ENCODE data around the gene CADM2.
A peak's percentile ranks its signal among the peaks of the same experiment; 100 is the strongest.
"Not testable (repeated sequence)": the region's sequence is repeated elsewhere in the genome, so short reads cannot be mapped to it uniquely, and the experiment has no call there.

CADM2 gene

DNA sequence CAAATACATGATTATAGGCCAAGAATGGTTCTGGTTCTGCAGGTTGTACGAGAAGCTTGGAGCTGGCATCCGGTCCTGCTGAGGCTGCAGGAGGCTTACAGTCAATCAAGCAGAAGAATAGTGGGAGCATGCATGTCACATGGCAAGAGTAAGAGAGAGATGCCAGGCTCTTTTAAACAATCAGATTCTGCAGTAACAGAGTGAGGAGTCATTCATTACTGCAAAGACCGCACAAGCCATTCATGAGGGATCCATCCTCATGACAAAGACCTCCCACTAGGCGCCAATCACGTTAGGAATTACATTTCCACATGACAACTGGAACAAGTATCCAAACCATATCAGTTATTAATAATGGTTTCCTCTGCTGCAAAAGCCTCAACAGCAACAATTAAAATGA is 536.8 kb downstream of the CADM2 start:
- DNase-seq = no peak

GRCh38 chr3:85498177-85498576 is 539.4 kb downstream of the CADM2 start:
- DNase-seq = no peak

- DNase-seq = no peak
These were observed 543.5 kb downstream of the CADM2 start for GRCh38 chr3:85502148-85502875.

GRCh38 chr3:85504129-85504784 is 545.5 kb downstream of the CADM2 start:
- DNase-seq = not testable (repeated sequence)

DNA sequence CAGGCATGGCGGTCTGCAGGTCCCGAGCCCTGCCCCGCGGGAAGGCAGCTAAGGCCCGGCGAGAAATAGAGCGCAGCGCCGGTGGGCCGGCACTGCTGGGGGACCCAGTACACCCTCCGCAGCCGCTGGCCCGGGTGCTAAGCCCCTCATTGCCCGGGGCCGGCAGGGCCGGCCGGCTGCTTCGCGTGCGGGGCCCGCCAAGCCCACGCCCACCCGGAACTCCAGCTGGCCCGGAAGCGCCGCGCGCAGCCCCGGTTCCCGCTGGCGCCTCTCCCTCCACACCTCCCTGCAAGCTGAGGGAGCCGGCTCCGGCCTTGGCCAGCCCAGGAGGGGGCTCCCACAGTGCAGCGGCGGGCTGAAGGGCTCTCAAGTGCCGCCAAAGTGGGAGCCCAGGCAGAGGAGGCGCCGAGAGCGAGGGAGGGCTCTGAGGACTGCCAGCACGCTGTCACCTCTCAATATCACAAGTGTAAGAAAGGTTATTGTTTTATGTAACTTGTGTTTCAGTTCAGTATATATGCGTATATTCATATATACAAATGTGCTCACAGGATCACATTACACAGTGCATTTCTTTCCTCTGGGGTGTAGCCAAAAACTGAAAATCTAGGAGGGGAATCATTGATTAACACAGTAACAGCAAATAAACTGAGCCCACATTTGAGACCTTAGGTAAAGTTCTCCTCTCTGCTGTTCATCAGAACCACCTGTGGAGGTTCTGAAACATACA is 546.2 kb downstream of the CADM2 start:
- DNase-seq = not testable (repeated sequence)

GRCh38 chr3:85507052-85507451 is 548.3 kb downstream of the CADM2 start:
- not testable (repeated sequence) for DNase-seq

- DNase-seq = no peak
These were observed 549.9 kb downstream of the CADM2 start for GRCh38 chr3:85508659-85509058.

DNA sequence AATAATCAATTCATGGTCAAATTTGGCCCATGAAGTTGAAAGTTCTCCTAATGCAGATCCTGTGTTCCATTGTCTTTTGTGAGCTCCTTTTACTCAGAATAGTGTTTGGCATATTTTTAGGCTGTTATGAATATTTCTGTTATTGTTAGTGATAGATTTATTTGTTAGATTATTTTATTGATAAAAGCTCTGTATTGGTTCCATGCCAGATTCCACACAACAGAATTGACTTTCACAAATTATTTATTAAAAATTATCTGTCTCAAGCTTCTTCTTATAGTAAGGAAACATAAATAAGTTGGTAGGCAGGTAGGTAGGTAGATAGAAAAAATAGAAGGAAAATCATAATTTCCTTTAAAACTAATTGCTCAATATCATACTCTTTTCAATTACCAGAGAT is 557.4 kb downstream of the CADM2 start:
- DNase-seq = no peak

- no peak for DNase-seq
These were observed 565.3 kb downstream of the CADM2 start for GRCh38 chr3:85524104-85524503.

DNA sequence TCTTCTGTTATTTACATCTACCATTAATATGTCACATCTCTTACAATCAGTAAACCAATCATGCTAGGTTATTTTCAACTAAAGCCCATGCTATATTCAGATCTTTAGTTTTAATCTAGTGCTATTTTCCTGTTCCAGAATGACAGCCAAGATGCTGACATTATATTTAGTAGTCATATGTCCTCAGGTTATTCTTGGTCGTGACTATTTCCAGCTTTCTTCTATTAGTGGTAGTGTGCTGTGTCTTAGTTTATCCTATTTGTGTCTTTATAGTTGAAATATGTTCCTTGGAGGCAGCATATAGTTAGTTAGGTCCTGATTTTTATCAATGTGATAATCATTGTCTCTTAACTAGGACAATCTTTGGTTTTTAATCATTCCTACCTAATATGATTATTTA is 566.5 kb downstream of the CADM2 start:
- DNase-seq = no peak

GRCh38 chr3:85533586-85533985 is 574.8 kb downstream of the CADM2 start:
- DNase-seq = no peak

- DNase-seq = no peak
These were observed 576.7 kb downstream of the CADM2 start for GRCh38 chr3:85535517-85535916.

DNA sequence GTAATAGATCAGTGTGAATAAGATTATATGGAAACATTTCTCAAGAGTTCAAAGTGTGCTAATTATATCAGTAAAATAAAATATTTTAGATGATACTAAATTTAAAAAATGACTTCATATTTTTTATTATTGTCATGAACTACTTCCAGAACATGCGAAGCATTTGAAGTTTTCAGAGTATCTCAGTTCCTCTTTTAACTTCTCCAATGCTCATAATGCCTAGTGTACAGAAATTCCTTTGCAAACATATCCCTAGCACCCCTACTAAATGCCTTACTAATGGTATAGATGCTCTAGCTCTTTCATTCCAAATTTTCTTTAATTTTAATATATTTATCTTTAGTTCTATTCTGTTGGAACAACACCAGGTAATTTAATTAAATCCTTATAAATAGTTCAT is 580.4 kb downstream of the CADM2 start:
- no peak for DNase-seq

- DNase-seq = no peak
These were observed 595.4 kb downstream of the CADM2 start for GRCh38 chr3:85554153-85554552.

DNA sequence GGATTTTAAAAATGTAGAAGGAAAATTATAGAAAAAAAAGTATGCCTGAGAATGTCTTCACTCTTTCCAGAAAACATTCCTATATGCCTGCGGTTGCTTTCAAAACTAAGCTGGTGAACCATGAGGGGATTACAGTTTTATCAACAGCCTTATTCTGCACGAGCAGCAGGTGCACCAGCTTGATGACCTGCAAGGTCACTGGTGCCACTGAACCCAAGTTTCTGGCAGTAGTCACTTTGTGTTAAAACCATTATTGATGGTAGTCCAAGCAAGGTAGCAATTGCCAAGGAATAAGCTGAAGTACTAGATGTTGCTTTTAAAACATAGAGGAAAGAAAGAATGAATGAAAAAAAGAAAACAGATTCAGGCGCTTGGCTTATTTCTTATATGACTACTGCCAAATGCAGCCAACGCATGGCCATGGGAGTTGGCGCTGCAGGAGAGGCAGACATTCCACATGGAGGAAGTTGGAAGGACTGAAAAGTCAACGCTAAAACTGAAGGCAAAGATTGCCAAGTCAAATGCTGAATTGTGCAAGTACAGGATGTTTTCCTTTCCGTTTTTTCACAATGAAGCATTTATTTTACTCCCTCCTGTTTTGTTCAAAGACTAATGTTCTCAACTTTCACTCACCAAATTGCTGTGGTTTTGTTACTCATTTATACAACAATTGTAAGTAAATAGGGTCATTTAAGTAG is 601.4 kb downstream of the CADM2 start:
- no peak for DNase-seq

GRCh38 chr3:85567071-85567676 is 608.4 kb downstream of the CADM2 start:
- no peak for DNase-seq

DNA sequence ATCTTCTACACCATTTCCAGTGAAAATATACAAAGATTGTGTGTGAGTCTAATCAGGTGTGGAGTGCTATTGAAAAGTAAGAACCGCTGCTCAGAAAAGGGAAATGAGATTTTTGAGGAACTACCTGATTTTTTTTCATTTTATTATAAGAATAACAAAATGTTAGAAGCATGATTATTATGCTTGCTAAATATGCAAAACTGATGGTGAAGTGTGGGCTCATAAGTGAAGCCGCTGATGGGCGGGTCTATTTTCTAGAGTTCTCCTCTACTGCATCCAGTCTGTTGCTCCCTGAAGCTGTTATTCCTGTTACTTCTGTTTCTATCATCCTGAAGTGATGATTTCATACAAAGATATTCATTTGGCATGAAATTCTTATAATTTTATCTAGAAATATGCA is 612.0 kb downstream of the CADM2 start:
- DNase-seq = no peak

GRCh38 chr3:85571835-85572234 is 613.0 kb downstream of the CADM2 start:
- DNase-seq = no peak

GRCh38 chr3:85572426-85572825 is 613.6 kb downstream of the CADM2 start:
- DNase-seq = no peak

DNA sequence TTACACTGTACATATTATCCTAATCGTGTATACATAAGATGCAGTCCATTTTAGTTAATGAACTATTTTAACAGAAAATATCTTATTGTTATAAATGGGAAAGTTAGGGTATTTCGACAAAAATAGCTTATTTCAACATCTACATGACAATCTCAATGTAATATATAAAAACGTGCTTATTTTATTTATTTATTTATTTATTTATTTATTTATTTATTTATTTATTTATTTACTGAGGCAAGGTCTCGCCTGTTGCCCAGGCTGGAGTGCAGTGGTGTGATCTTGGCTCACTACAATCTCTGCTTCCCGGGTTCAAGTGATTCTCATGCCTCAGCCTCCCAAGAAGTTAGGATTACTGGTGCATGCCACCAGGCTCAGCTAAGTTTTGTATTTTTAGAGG is 614.2 kb downstream of the CADM2 start:
- no peak for DNase-seq

- DNase-seq = no peak
These were observed 615.4 kb downstream of the CADM2 start for GRCh38 chr3:85574006-85574705.

- DNase-seq = peak; percentile 7
These were observed 617.4 kb downstream of the CADM2 start for GRCh38 chr3:85576091-85576690.
